WTC11 (cell line): ENCODE measurements around the gene RNASE7.

Source experiments
- ATF2 ChIP-seq: sonication (generic); formaldehyde crosslinking; IDR thresholded peaks from 2 replicates; pipeline ENCODE4 v1.8.1; 2022; ENCODE audit warnings: low read depth, missing genetic modification reagents, borderline replicate concordance
- ATF3 ChIP-seq: sonication (generic); formaldehyde crosslinking; conservative IDR thresholded peaks from 2 replicates; pipeline ENCODE4 v1.8.1; 2022; ENCODE audit warnings: mild to moderate bottlenecking, missing genetic modification reagents
- CTCF ChIP-seq: fragments of 200-600 bp; IDR thresholded peaks from 2 replicates; pipeline ENCODE4 v1.8.0; 2022; ENCODE audit warnings: antibody characterized with exemption
- E2F4 ChIP-seq: sonication (generic); formaldehyde crosslinking; IDR thresholded peaks from 2 replicates; pipeline ENCODE4 v1.8.1; 2022; ENCODE audit warnings: low read depth, mild to moderate bottlenecking, moderate library complexity, missing genetic modification reagents, borderline replicate concordance
- JUN ChIP-seq: sonication (generic); formaldehyde crosslinking; IDR thresholded peaks from 2 replicates; pipeline ENCODE4 v1.8.0; 2023; ENCODE audit warnings: mild to moderate bottlenecking, missing genetic modification reagents
- NR2C2 ChIP-seq: sonication (generic); formaldehyde crosslinking; IDR thresholded peaks from 2 replicates; pipeline ENCODE4 v1.8.0; 2022; ENCODE audit warnings: mild to moderate bottlenecking, missing genetic modification reagents
- SP1 ChIP-seq: sonication (generic); formaldehyde crosslinking; conservative IDR thresholded peaks from 2 replicates; pipeline ENCODE4 v1.8.1; 2022; ENCODE audit warnings: missing genetic modification reagents
- TEAD4 ChIP-seq: sonication (generic); formaldehyde crosslinking; IDR thresholded peaks from 2 replicates; pipeline ENCODE4 v1.8.0; 2022; ENCODE audit warnings: mild to moderate bottlenecking, missing genetic modification reagents
- USF2 ChIP-seq: sonication (generic); formaldehyde crosslinking; IDR thresholded peaks from 2 replicates; pipeline ENCODE4 v1.8.1; 2023; ENCODE audit warnings: mild to moderate bottlenecking, missing genetic modification reagents, moderate library complexity
- ZSCAN18 ChIP-seq: fragments of 250-450 bp; sonication (Bioruptor Pico); IDR thresholded peaks from 2 replicates; pipeline ENCODE4 v2.1.2; 2022; ENCODE audit warnings: mild to moderate bottlenecking, moderate library complexity

GRCh38 chr14:21037156-21037555 lies 5.0 kb upstream of the RNASE7 start:
- no peak for TF ChIP-seq CTCF
- TF ChIP-seq USF2 = no peak
- no peak for TF ChIP-seq ATF3 (CRISPR knock-in tag)
- no peak for TF ChIP-seq ZSCAN18 (CRISPR knock-in tag)
- no peak for TF ChIP-seq JUN (CRISPR knock-in tag)
- TF ChIP-seq SP1 (CRISPR knock-in tag) = no peak
- no peak for TF ChIP-seq NR2C2 (CRISPR knock-in tag)
- no peak for TF ChIP-seq E2F4 (CRISPR knock-in tag)
- TF ChIP-seq ATF2 (CRISPR knock-in tag) = no peak
- no peak for TF ChIP-seq TEAD4
